Peyer's patch (tissue), 4 donors: Measurements from ENCODE around the gene SLC41A3.

Source experiments
- POLR2A ChIP-seq, 2 donors: fragments of 450-650 bp; IDR thresholded peaks; one replicate each; pipeline ENCODE4 v1.5.1; 2017; ENCODE audit warnings: antibody characterized with exemption in 2 of 2, mild to moderate bottlenecking in 2 of 2, moderate library complexity in 2 of 2
- TF ChIP-seq, protein P1 (sequence below), 6 experiments: fragments of 450-650 bp in 4 of 6; fragments of 200-600 bp in 2 of 6; sonication (generic) in 1 of 6; IDR thresholded peaks; one replicate each; pipeline ENCODE4 v1.5.1; 2017 to 2019; ENCODE audit warnings: antibody characterized with exemption in 6 of 6, mild to moderate bottlenecking in 3 of 6, moderate library complexity in 1 of 6

- TF ChIP-seq, protein P1, sequence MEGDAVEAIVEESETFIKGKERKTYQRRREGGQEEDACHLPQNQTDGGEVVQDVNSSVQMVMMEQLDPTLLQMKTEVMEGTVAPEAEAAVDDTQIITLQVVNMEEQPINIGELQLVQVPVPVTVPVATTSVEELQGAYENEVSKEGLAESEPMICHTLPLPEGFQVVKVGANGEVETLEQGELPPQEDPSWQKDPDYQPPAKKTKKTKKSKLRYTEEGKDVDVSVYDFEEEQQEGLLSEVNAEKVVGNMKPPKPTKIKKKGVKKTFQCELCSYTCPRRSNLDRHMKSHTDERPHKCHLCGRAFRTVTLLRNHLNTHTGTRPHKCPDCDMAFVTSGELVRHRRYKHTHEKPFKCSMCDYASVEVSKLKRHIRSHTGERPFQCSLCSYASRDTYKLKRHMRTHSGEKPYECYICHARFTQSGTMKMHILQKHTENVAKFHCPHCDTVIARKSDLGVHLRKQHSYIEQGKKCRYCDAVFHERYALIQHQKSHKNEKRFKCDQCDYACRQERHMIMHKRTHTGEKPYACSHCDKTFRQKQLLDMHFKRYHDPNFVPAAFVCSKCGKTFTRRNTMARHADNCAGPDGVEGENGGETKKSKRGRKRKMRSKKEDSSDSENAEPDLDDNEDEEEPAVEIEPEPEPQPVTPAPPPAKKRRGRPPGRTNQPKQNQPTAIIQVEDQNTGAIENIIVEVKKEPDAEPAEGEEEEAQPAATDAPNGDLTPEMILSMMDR (IDR thresholded peaks at IDR 0.05) = no peak
- no peak for TF ChIP-seq POLR2A (IDR thresholded peaks at IDR 0.05)
Measured at GRCh38 chr3:126051234-126051633, 32.7 kb downstream of the SLC41A3 start.
